HCEC 1CT (cell line): ENCODE measurements around the gene UBAC1.
"Not testable (repeated sequence)": the region's sequence is repeated elsewhere in the genome, so short reads cannot be mapped to it uniquely, and the experiment has no call there.

Source experiments
- DNase-seq: peaks from one replicate; pipeline ENCODE4 v3.0.0-alpha.2; 2017

The UBAC1 gene

GRCh38 chr9:135932656-135933055 lies 28.5 kb downstream of the UBAC1 start:
- no peak for DNase-seq

- no peak for DNase-seq
These were observed 29.8 kb downstream of the UBAC1 start for GRCh38 chr9:135931349-135931820.

- DNase-seq, result no peak
These were observed 30.5 kb downstream of the UBAC1 start for GRCh38 chr9:135930446-135931345.

- no peak for DNase-seq
These were observed 31.3 kb downstream of the UBAC1 start for GRCh38 chr9:135929656-135930445.

- DNase-seq, result no peak
These were observed 32.2 kb downstream of the UBAC1 start for GRCh38 chr9:135928731-135929655.

GRCh38 chr9:135928074-135928730 lies 33.0 kb downstream of the UBAC1 start:
- DNase-seq, result no peak

- DNase-seq, result no peak
These were observed 33.8 kb downstream of the UBAC1 start for GRCh38 chr9:135927195-135928013.

GRCh38 chr9:135926402-135927194 lies 34.6 kb downstream of the UBAC1 start:
- DNase-seq, result no peak

- DNase-seq, result no peak
These were observed 35.6 kb downstream of the UBAC1 start for GRCh38 chr9:135925496-135926133.

- no peak for DNase-seq
These were observed 36.4 kb downstream of the UBAC1 start for GRCh38 chr9:135924628-135925338.

GRCh38 chr9:135923508-135923907 lies 37.7 kb downstream of the UBAC1 start:
- no peak for DNase-seq

- DNase-seq, result no peak
These were observed 39.3 kb downstream of the UBAC1 start for GRCh38 chr9:135921749-135922310.

GRCh38 chr9:135920973-135921585 lies 40.1 kb downstream of the UBAC1 start:
- DNase-seq, result no peak

GRCh38 chr9:135920256-135920930 lies 40.8 kb downstream of the UBAC1 start:
- no peak for DNase-seq

GRCh38 chr9:135919318-135919890 lies 41.8 kb downstream of the UBAC1 start:
- no peak for DNase-seq

- DNase-seq, result not testable (repeated sequence)
These were observed 44.9 kb downstream of the UBAC1 start for GRCh38 chr9:135916227-135916626.

- peak; percentile 41 for DNase-seq
These were observed 46.3 kb downstream of the UBAC1 start for GRCh38 chr9:135914921-135915320.
